ENCODE results near the gene L1TD1.

L1TD1 gene

DNA sequence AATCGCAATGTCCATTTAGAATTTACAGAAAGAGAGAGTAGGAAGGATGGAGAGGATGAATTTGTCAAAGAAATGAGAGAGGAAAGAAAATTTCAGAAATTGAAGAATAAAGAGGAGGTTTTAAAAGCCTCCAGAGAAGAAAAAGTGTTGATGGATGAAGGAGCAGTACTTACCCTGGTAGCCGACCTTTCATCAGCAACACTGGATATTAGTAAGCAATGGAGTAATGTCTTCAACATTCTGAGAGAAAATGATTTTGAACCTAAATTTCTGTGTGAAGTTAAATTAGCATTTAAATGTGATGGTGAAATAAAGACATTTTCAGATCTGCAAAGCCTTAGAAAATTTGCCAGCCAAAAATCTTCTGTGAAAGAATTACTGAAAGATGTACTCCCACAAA, 12.5 kb downstream of the L1TD1 start:
- H3K4me3 ChIP-seq (ENCODE audit: low read depth, low read length) = no peak overlapping the region
- ChIA-PET POLR2A (no interaction called here), CTCF (interaction anchor here (2.1 kb wide), 1 partner anchor 32 kb away, joined by 7 read pairs; no protein-coding TSS in a partner anchor)
- no peak for DNase-seq (ENCODE audit: low read depth, low spot score)
- TF ChIP-seq, protein P1, sequence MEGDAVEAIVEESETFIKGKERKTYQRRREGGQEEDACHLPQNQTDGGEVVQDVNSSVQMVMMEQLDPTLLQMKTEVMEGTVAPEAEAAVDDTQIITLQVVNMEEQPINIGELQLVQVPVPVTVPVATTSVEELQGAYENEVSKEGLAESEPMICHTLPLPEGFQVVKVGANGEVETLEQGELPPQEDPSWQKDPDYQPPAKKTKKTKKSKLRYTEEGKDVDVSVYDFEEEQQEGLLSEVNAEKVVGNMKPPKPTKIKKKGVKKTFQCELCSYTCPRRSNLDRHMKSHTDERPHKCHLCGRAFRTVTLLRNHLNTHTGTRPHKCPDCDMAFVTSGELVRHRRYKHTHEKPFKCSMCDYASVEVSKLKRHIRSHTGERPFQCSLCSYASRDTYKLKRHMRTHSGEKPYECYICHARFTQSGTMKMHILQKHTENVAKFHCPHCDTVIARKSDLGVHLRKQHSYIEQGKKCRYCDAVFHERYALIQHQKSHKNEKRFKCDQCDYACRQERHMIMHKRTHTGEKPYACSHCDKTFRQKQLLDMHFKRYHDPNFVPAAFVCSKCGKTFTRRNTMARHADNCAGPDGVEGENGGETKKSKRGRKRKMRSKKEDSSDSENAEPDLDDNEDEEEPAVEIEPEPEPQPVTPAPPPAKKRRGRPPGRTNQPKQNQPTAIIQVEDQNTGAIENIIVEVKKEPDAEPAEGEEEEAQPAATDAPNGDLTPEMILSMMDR (IDR thresholded peaks at IDR 0.05; ENCODE audit: insufficient read depth, low read length, missing control alignments) = no peak

GRCh38 chr1:62208087-62208486, 13.4 kb downstream of the L1TD1 start:
- no peak overlapping the region for H3K4me3 ChIP-seq (ENCODE audit: low read depth, low read length)
- TF ChIP-seq, protein P1 (IDR thresholded peaks at IDR 0.05; ENCODE audit: insufficient read depth, low read length, missing control alignments) = no peak
- CTCF ChIA-PET = no interaction called here
- no peak for DNase-seq (ENCODE audit: low read depth, low spot score)
- POLR2A ChIA-PET = no interaction called here

GRCh38 chr1:62208970-62209369, 14.3 kb downstream of the L1TD1 start:
- POLR2A ChIA-PET = no interaction called here
- TF ChIP-seq, protein P1 (IDR thresholded peaks at IDR 0.05; ENCODE audit: insufficient read depth, low read length, missing control alignments) = no peak
- no peak overlapping the region for H3K4me3 ChIP-seq (ENCODE audit: low read depth, low read length)
- CTCF ChIA-PET = interaction anchor here (0.8 kb wide), 1 partner anchor 33 kb away, joined by 3 read pairs; no protein-coding TSS in a partner anchor
- no peak for DNase-seq (ENCODE audit: low read depth, low spot score)

- no peak for DNase-seq (ENCODE audit: low read depth, low spot score)
- CTCF ChIA-PET = no interaction called here
- TF ChIP-seq, protein P1 (IDR thresholded peaks at IDR 0.05; ENCODE audit: insufficient read depth, low read length, missing control alignments) = no peak
- POLR2A ChIA-PET = no interaction called here
- H3K4me3 ChIP-seq (ENCODE audit: low read depth, low read length) = no peak overlapping the region
Measured at GRCh38 chr1:62209931-62210595, 15.4 kb downstream of the L1TD1 start.

- DNase-seq (ENCODE audit: low read depth, low spot score) = no peak
- no peak overlapping the region for H3K4me3 ChIP-seq (ENCODE audit: low read depth, low read length)
- POLR2A ChIA-PET = no interaction called here
- TF ChIP-seq, protein P1 (IDR thresholded peaks at IDR 0.05; ENCODE audit: insufficient read depth, low read length, missing control alignments) = no peak
- CTCF ChIA-PET = no interaction called here
Measured at GRCh38 chr1:62210960-62211359, 16.3 kb downstream of the L1TD1 start.

DNA sequence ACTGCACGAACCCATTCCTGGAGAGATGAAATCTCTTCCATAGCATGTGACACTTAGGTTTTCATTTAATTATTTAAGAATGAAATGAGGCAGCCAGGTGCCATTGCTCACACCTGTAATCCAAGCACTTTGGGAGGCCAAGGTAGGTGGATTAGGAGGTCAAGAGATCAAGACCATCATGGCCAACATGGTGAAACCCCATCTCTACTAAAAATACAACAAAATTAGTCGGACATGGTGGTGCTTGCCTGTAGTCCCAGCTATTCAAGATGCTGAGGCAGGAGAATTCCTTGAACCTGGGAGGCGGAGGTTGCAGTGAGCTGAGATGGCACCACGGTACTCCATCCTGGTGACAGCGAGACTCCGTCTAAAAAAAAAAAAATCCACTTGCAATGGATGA, 17.8 kb downstream of the L1TD1 start:
- TF ChIP-seq, protein P1 (IDR thresholded peaks at IDR 0.05; ENCODE audit: insufficient read depth, low read length, missing control alignments) = no peak
- no peak overlapping the region for H3K4me3 ChIP-seq (ENCODE audit: low read depth, low read length)
- ChIA-PET CTCF (no interaction called here), POLR2A (no interaction called here)
- no peak for DNase-seq (ENCODE audit: low read depth, low spot score)

All from AG04449 (cell line).